ENCODE data around the gene TBC1D21.

The TBC1D21 gene

DNA sequence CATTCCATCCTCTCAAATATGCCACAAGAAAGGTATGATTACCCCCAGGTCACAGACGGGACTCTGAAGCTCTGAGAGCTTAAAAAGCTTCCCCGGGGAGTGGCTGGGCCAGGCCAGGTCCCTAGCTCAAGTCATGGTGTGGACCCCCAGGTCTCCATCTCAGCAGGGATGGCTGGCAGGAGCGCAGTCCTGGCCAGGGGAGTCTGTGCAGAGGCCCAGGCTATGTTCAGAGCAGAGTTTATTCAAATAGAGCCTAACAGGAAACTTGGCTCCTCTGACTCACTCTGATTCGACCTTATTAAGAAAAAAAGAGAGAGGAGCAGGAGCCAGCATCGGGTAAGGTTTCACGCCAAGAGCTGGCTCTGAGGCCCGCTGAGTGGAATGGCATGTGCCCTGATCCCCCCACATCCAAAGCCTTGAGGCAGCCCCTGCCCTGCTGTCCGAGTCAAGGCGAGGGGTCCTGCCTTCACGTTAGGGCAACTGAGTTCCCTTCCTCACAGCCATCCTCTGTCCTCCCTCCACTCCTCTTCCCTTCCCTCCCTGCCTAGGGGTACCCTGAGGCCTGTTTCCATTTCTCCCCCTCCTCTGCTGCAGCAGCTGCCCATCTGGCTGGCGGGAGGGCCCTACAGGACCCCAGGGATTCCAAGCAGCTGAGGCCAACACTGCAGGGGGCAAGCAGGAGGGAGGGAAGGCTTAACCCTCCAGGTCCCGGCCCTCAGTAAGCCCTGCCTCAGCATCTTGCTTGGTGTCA is 51.0 kb downstream of the TBC1D21 start (continued):
- TF ChIP-seq ZNF792 (tag by site-specific recombination; IDR thresholded peaks at IDR 0.05) (no peak), FEZF1 (tag by site-specific recombination; IDR thresholded peaks at IDR 0.05) (no peak), ZNF48 (tag by site-specific recombination; IDR thresholded peaks at IDR 0.05) (no peak), SCRT2 (tag by site-specific recombination; IDR thresholded peaks at IDR 0.05) (no peak), GFI1B (tag by site-specific recombination; IDR thresholded peaks at IDR 0.05) (no peak), ZNF558 (tag by site-specific recombination; IDR thresholded peaks at IDR 0.05) (no peak), TRIM28 (IDR thresholded peaks at IDR 0.05; ENCODE audit: borderline replicate concordance, low read length) (no peak), ZEB2 (tag by site-specific recombination; IDR thresholded peaks at IDR 0.05) (peak; percentile 58; the same call in 1 of the 2 replicates), KLF8 (tag by site-specific recombination; IDR thresholded peaks at IDR 0.05) (no peak), ZNF501 (tag by site-specific recombination; IDR thresholded peaks at IDR 0.05) (no peak), ZNF132 (tag by site-specific recombination; IDR thresholded peaks at IDR 0.05; ENCODE audit: borderline replicate concordance) (no peak), ZNF830 (tag by site-specific recombination; IDR thresholded peaks at IDR 0.05; ENCODE audit: low read depth) (no peak), TCF7L2 (IDR thresholded peaks at IDR 0.05; ENCODE audit: borderline replicate concordance, low read depth, low read length) (no peak), OVOL3 (tag by site-specific recombination; IDR thresholded peaks at IDR 0.05) (no peak), ZNF544 (tag by site-specific recombination; IDR thresholded peaks at IDR 0.05) (no peak), ZXDB (tag by site-specific recombination; IDR thresholded peaks at IDR 0.05) (no peak; the same call in 1 of the 2 replicates), ZNF175 (tag by site-specific recombination; IDR thresholded peaks at IDR 0.05) (no peak)
- TF ChIP-seq, protein P1, sequence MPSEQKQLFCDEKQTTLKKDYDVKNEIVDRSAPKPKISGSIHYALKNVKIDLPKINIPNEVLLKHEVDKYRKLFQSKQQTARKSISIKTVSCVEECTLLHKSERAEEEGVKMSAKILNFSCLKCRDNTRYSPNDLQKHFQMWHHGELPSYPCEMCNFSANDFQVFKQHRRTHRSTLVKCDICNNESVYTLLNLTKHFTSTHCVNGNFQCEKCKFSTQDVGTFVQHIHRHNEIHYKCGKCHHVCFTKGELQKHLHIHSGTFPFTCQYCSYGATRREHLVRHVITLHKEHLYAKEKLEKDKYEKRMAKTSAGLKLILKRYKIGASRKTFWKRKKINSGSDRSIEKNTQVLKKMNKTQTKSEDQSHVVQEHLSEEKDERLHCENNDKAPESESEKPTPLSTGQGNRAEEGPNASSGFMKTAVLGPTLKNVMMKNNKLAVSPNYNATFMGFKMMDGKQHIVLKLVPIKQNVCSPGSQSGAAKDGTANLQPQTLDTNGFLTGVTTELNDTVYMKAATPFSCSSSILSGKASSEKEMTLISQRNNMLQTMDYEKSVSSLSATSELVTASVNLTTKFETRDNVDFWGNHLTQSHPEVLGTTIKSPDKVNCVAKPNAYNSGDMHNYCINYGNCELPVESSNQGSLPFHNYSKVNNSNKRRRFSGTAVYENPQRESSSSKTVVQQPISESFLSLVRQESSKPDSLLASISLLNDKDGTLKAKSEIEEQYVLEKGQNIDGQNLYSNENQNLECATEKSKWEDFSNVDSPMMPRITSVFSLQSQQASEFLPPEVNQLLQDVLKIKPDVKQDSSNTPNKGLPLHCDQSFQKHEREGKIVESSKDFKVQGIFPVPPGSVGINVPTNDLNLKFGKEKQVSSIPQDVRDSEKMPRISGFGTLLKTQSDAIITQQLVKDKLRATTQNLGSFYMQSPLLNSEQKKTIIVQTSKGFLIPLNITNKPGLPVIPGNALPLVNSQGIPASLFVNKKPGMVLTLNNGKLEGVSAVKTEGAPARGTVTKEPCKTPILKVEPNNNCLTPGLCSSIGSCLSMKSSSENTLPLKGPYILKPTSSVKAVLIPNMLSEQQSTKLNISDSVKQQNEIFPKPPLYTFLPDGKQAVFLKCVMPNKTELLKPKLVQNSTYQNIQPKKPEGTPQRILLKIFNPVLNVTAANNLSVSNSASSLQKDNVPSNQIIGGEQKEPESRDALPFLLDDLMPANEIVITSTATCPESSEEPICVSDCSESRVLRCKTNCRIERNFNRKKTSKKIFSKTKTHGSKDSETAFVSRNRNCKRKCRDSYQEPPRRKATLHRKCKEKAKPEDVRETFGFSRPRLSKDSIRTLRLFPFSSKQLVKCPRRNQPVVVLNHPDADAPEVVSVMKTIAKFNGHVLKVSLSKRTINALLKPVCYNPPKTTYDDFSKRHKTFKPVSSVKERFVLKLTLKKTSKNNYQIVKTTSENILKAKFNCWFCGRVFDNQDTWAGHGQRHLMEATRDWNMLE (tag by site-specific recombination; conservative IDR thresholded peaks at IDR 0.05; ENCODE audit: low read depth) = no peak
- TF ChIP-seq, protein P2, sequence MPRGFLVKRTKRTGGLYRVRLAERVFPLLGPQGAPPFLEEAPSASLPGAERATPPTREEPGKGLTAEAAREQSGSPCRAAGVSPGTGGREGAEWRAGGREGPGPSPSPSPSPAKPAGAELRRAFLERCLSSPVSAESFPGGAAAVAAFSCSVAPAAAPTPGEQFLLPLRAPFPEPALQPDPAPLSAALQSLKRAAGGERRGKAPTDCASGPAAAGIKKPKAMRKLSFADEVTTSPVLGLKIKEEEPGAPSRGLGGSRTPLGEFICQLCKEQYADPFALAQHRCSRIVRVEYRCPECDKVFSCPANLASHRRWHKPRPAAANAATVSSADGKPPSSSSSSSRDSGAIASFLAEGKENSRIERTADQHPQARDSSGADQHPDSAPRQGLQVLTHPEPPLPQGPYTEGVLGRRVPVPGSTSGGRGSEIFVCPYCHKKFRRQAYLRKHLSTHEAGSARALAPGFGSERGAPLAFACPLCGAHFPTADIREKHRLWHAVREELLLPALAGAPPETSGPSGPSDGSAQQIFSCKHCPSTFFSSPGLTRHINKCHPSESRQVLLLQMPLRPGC (tag by site-specific recombination; IDR thresholded peaks at IDR 0.05) = 0 out of 2 replicates have a peak, but pooled peaks have one; percentile 22
- TF ChIP-seq, protein P3, sequence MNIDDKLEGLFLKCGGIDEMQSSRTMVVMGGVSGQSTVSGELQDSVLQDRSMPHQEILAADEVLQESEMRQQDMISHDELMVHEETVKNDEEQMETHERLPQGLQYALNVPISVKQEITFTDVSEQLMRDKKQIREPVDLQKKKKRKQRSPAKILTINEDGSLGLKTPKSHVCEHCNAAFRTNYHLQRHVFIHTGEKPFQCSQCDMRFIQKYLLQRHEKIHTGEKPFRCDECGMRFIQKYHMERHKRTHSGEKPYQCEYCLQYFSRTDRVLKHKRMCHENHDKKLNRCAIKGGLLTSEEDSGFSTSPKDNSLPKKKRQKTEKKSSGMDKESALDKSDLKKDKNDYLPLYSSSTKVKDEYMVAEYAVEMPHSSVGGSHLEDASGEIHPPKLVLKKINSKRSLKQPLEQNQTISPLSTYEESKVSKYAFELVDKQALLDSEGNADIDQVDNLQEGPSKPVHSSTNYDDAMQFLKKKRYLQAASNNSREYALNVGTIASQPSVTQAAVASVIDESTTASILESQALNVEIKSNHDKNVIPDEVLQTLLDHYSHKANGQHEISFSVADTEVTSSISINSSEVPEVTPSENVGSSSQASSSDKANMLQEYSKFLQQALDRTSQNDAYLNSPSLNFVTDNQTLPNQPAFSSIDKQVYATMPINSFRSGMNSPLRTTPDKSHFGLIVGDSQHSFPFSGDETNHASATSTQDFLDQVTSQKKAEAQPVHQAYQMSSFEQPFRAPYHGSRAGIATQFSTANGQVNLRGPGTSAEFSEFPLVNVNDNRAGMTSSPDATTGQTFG (tag by site-specific recombination; IDR thresholded peaks at IDR 0.05; ENCODE audit: borderline replicate concordance) = no peak
- TF ChIP-seq, protein P4, sequence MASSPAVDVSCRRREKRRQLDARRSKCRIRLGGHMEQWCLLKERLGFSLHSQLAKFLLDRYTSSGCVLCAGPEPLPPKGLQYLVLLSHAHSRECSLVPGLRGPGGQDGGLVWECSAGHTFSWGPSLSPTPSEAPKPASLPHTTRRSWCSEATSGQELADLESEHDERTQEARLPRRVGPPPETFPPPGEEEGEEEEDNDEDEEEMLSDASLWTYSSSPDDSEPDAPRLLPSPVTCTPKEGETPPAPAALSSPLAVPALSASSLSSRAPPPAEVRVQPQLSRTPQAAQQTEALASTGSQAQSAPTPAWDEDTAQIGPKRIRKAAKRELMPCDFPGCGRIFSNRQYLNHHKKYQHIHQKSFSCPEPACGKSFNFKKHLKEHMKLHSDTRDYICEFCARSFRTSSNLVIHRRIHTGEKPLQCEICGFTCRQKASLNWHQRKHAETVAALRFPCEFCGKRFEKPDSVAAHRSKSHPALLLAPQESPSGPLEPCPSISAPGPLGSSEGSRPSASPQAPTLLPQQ (tag by site-specific recombination; IDR thresholded peaks at IDR 0.05) = peak; percentile 26; the same call in 1 of the 2 replicates
- TF ChIP-seq, protein P5, sequence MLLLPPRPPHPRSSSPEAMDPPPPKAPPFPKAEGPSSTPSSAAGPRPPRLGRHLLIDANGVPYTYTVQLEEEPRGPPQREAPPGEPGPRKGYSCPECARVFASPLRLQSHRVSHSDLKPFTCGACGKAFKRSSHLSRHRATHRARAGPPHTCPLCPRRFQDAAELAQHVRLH (tag by site-specific recombination; IDR thresholded peaks at IDR 0.05) = no peak
- TF ChIP-seq, protein P6, sequence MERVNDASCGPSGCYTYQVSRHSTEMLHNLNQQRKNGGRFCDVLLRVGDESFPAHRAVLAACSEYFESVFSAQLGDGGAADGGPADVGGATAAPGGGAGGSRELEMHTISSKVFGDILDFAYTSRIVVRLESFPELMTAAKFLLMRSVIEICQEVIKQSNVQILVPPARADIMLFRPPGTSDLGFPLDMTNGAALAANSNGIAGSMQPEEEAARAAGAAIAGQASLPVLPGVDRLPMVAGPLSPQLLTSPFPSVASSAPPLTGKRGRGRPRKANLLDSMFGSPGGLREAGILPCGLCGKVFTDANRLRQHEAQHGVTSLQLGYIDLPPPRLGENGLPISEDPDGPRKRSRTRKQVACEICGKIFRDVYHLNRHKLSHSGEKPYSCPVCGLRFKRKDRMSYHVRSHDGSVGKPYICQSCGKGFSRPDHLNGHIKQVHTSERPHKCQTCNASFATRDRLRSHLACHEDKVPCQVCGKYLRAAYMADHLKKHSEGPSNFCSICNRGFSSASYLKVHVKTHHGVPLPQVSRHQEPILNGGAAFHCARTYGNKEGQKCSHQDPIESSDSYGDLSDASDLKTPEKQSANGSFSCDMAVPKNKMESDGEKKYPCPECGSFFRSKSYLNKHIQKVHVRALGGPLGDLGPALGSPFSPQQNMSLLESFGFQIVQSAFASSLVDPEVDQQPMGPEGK (tag by site-specific recombination; IDR thresholded peaks at IDR 0.05) = peak; percentile 68
- TF ChIP-seq, protein P7, sequence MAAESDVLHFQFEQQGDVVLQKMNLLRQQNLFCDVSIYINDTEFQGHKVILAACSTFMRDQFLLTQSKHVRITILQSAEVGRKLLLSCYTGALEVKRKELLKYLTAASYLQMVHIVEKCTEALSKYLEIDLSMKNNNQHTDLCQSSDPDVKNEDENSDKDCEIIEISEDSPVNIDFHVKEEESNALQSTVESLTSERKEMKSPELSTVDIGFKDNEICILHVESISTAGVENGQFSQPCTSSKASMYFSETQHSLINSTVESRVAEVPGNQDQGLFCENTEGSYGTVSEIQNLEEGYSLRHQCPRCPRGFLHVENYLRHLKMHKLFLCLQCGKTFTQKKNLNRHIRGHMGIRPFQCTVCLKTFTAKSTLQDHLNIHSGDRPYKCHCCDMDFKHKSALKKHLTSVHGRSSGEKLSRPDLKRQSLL (tag by site-specific recombination; IDR thresholded peaks at IDR 0.05) = no peak

All from HEK293 (cell line).